Activated CD8-positive, alpha-beta T cell treated with anti-CD3 and anti-CD28 coated beads for 36 hours (primary cell): ENCODE results near the gene AP1B1. TPM values are rescaled to one million over a fixed set of nuclear protein-coding genes. Genes with fewer than 3 reads are reported as not detected.
"Not testable (repeated sequence)": the region's sequence is repeated elsewhere in the genome, so short reads cannot be mapped to it uniquely, and the experiment has no call there.

Source experiments
- ATAC-seq: fragments of 200-7000 bp; cut with Tn5 transposase; one replicate; pipeline ENCODE4 v1.10.0; 2021; ENCODE audit warnings: mild to moderate bottlenecking, moderate library complexity
- CTCF ChIA-PET: fragments of 350-600 bp; sonication (Branson Sonifier 250); formaldehyde crosslinking; loops from one replicate; lab custom pipeline; 2021; ENCODE audit warnings: antibody characterized with exemption; lab: Charles Lee
- POLR2A ChIA-PET: fragments of 350-600 bp; sonication (Branson Sonifier 250); formaldehyde crosslinking; loops from one replicate; lab custom pipeline; 2021; ENCODE audit warnings: antibody characterized with exemption; lab: Charles Lee
- DNase-seq: peaks from one replicate; pipeline ENCODE4 v3.0.0-alpha.2; 2020
- H3K27ac Mint-ChIP-seq: one replicate; pipeline ENCODE4 v1.8.0; 2021; ENCODE audit warnings: mild to moderate bottlenecking, mixed read lengths
- H3K27me3 Mint-ChIP-seq: one replicate; pipeline ENCODE4 v1.8.0; 2021; ENCODE audit warnings: mixed read lengths
- H3K36me3 Mint-ChIP-seq: one replicate; pipeline ENCODE4 v1.8.0; 2021; ENCODE audit warnings: low read depth, mixed read lengths
- H3K4me1 Mint-ChIP-seq: one replicate; pipeline ENCODE4 v1.8.0; 2021; ENCODE audit warnings: low read depth, mixed read lengths
- H3K4me3 Mint-ChIP-seq: one replicate; pipeline ENCODE4 v1.8.0; 2021; ENCODE audit warnings: mild to moderate bottlenecking, moderate library complexity, mixed read lengths
- H3K9me3 Mint-ChIP-seq: one replicate; pipeline ENCODE4 v1.8.0; 2021; ENCODE audit warnings: mixed read lengths
- intact Hi-C: fragments of 100-400 bp; cut with micrococcal nuclease; formaldehyde crosslinking; loops from one replicate; pipeline ENCODE4 v1.10.0; 2022
- total RNA-seq, 2 experiments: library from RNA; stranded (reverse); gene quantifications; one replicate each; pipeline ENCODE4 v1.2.3, GENCODE V29; 2021
- TF ChIP-seq, protein P1 (sequence below): fragments of 200-600 bp; IDR thresholded peaks from one replicate; pipeline ENCODE4 v1.8.0; 2022; ENCODE audit warnings: antibody characterized with exemption, mild to moderate bottlenecking

The AP1B1 gene
- total RNA-seq, 2 experiments from 2014 or later, result 57.5 to 59.0 TPM

GRCh38 chr22:29359469-29359868 is 28.9 kb downstream of the AP1B1 start:
- Mint-ChIP-seq H3K4me1 (no peaks in the 10 kb centered on the region), H3K9me3 (no peaks in the 10 kb centered on the region), H3K4me3 (no peak overlapping the region), H3K27ac (no peak overlapping the region), H3K27me3 (no peaks in the 10 kb centered on the region), H3K36me3 (peaks cover 28% of the 10 kb centered on the region)
- intact Hi-C loops, result no loop called here
- DNase-seq, result no peak
- ChIA-PET CTCF (no interaction called here), POLR2A (no interaction called here)
- TF ChIP-seq, protein P1, sequence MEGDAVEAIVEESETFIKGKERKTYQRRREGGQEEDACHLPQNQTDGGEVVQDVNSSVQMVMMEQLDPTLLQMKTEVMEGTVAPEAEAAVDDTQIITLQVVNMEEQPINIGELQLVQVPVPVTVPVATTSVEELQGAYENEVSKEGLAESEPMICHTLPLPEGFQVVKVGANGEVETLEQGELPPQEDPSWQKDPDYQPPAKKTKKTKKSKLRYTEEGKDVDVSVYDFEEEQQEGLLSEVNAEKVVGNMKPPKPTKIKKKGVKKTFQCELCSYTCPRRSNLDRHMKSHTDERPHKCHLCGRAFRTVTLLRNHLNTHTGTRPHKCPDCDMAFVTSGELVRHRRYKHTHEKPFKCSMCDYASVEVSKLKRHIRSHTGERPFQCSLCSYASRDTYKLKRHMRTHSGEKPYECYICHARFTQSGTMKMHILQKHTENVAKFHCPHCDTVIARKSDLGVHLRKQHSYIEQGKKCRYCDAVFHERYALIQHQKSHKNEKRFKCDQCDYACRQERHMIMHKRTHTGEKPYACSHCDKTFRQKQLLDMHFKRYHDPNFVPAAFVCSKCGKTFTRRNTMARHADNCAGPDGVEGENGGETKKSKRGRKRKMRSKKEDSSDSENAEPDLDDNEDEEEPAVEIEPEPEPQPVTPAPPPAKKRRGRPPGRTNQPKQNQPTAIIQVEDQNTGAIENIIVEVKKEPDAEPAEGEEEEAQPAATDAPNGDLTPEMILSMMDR, result no peak
- no peak for ATAC-seq

- H3K9me3 Mint-ChIP-seq, DNase-seq, H3K4me3 Mint-ChIP-seq, intact Hi-C loops, ATAC-seq, H3K4me1 Mint-ChIP-seq, H3K27ac Mint-ChIP-seq, H3K27me3 Mint-ChIP-seq: not testable (repeated sequence)
- ChIA-PET CTCF (interaction anchor here (1.1 kb wide), 1 partner anchor 13 kb away, joined by 3 read pairs; no protein-coding TSS in a partner anchor), POLR2A (interaction anchor here (1.0 kb wide), 1 partner anchor 27 kb away, joined by 3 read pairs; no protein-coding TSS in a partner anchor)
- peaks cover 33% of the 10 kb centered on the region for H3K36me3 Mint-ChIP-seq
Measured at GRCh38 chr22:29357193-29357890, 31.0 kb downstream of the AP1B1 start.

DNA sequence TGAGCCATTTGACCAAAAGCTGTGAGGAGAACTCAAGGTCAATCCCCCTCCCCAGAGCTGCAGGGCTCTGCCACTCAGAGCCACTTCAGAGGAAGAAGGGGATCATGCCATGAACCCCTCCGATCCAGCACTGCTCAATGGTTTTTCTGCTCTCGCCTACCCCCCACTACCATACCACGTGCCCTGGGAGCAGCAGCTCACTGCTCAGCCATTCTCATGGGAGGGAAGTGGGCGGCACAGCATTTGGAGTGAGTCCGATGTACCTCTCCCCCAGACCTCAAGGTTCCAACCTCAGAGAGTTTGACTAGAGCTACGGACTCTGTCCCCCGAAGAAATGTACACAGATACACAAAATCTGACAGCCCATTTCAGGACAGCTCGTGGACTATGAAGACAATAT is 34.5 kb downstream of the AP1B1 start:
- Mint-ChIP-seq H3K27me3 (no peaks in the 10 kb centered on the region), H3K4me1 (no peaks in the 10 kb centered on the region), H3K4me3 (no peak overlapping the region), H3K36me3 (peaks cover 46% of the 10 kb centered on the region), H3K9me3 (no peaks in the 10 kb centered on the region), H3K27ac (no peak overlapping the region)
- POLR2A ChIA-PET, result no interaction called here
- ATAC-seq (no peak), DNase-seq (no peak)
- intact Hi-C loops, result no loop called here
- TF ChIP-seq, protein P1, result no peak
- CTCF ChIA-PET, result interaction anchor here (1.3 kb wide), 1 partner anchor 26 kb away, joined by 3 read pairs; no protein-coding TSS in a partner anchor

GRCh38 chr22:29353286-29353685 is 35.1 kb downstream of the AP1B1 start:
- H3K36me3 Mint-ChIP-seq, result peaks cover 46% of the 10 kb centered on the region
- ATAC-seq, result no peak
- no peak overlapping the region for H3K4me3 Mint-ChIP-seq
- H3K27ac Mint-ChIP-seq, result no peak overlapping the region
- no peaks in the 10 kb centered on the region for H3K9me3 Mint-ChIP-seq
- ChIA-PET POLR2A (no interaction called here), CTCF (interaction anchor here (1.3 kb wide), 1 partner anchor 26 kb away, joined by 3 read pairs; no protein-coding TSS in a partner anchor)
- no peaks in the 10 kb centered on the region for H3K4me1 Mint-ChIP-seq
- no peaks in the 10 kb centered on the region for H3K27me3 Mint-ChIP-seq
- intact Hi-C loops, result no loop called here
- TF ChIP-seq, protein P1, result no peak
- no peak for DNase-seq

DNA sequence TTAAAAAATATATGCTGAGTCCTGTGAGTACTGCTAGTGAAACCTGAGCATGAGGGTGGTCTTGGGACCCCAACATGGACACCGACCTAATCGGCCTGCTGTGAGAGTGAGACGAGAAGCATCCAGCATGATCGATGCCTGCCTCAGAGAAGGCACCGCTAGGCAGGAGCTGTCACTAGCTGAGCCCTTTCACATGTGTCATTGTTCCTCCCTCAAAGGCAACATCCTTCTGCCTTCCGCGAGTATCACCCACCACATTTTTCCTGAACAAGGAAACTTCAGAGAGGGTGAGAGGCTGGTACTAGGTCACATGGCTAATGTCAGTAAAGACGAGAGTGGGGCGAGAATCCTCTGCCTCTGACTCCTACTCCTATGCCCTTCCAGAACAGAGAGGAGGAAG is 35.6 kb downstream of the AP1B1 start:
- ChIA-PET CTCF (interaction anchor here (1.3 kb wide), 1 partner anchor 25 kb away, joined by 3 read pairs; no protein-coding TSS in a partner anchor), POLR2A (no interaction called here)
- Mint-ChIP-seq H3K4me3 (no peak overlapping the region), H3K9me3 (no peaks in the 10 kb centered on the region), H3K36me3 (peaks cover 44% of the 10 kb centered on the region), H3K27ac (no peak overlapping the region), H3K4me1 (no peaks in the 10 kb centered on the region), H3K27me3 (no peaks in the 10 kb centered on the region)
- intact Hi-C loops, result no loop called here
- ATAC-seq (no peak), DNase-seq (no peak)
- TF ChIP-seq, protein P1, result no peak
